ENCODE results near the gene SRGAP3.

SRGAP3 gene

DNA sequence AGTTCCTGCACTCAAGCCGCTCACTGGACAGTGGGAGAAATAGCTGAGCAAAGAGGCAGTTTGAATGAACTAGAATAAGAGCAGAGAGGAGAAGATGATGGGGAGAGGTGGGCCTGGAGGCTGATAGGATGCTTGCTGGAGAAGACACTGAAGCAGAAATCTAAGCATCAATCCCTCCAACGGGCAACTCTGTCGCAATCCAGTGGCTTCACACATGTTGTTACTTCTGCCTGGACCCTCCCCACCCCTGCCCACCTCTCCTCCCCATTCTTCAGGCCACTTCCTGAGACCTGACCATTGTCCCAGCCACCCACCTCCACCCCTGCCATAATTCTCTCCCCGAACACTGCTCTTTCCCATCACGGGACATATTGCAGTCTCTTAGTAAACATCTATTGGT, 76.0 kb downstream of the SRGAP3 start:
- no peak for DNase-seq (ENCODE audit: low spot score)

DNA sequence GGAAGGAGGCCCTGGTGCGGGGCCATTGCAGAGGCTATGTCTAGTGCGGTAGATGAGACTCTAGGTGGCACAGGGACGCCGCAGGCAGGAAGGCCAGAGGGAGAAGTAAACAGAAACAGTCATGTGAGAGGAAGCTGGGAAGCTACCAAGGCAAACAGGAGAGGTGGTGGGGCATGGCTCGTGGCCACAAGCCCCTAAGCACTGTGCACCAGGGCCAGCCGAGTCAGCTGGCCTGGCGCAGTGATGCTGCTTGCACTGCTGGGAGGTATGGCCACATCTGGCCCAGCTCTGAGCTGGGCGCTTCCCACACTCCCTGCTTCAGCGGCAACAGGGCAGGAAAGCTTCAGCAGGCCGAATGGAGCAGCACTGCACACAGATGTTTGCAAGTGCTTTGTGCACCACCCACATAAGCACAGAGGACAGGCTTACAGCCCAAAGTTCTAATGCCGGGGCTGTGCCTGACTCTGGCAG, 76.6 kb downstream of the SRGAP3 start:
- DNase-seq (ENCODE audit: low spot score) = no peak

DNA sequence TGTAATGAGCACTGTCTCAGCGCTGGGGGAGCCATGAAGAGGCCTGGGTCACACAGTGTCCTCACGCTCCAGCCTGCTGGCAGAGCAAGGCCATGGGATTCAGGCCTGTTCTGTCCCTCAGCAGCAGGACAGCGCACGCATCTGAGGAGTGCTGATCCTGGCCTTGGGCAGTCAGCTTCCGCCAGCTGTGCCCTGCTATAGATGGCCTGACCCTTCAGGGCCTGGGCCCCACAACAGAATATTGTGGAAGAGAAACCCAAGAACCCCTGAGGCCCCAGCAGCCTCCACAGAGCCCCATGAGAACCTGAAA, 78.6 kb downstream of the SRGAP3 start:
- no peak for DNase-seq (ENCODE audit: low spot score)

DNA sequence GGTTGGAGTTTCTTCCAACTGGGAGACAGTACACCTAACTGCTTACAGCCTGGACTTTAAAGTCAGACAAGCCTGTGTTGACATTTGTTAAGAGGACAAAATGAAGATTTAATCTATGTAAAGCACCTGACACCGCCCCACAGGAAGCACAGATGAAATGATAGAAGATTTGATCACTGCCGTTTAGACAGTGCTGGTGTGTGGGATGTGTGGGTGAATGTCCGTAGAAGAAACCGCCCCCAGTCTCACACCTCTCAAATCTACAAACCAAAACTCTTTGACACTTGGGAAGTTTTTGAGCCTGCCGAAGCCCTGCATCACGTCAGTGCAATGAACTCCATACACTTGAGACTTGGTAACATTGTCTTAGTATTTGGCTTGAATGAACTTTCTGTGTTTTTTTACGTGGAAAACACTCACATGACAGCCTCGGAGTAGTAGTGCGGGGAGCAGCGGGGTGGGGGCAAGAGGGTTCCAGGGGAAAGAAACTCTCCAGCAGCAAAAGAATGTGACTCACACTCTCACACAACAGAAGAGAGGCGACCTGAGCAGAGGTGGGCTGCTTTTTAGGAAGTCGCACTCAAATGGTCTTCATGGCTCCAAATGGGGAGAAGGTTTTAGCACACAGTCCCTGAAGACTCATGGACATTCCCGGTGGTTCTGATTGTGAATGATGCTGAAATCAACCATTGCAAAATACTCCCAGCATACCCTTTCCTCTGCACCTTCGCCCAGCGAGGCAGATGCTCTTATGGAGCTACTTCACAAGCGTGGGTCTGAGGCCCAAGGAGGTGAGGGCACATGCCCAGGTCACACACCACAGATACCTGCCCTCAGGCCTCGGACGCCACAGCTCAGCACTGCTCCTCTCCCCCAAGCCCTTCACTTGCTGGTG, 79.2 kb downstream of the SRGAP3 start:
- DNase-seq (ENCODE audit: low spot score) = no peak

DNA sequence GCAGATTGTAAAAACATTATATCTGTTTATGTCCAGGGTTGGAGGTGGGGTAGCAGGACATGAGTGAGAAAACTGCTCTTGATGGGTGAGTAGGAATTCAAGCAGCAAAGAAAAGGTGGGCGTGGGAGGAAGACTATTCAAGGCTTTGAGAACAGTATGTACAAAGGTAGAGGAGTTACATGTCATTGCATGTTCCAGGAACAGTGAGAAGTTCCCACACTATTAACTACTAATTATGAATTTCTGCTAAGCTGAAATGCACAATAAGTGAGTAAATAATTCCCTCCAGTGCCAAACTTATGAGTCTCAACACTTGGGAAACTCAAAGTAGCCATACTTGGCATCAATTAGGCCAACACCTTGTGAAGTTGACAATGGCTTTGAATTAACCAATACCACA, 80.1 kb downstream of the SRGAP3 start:
- no peak for DNase-seq (ENCODE audit: low spot score)

DNA sequence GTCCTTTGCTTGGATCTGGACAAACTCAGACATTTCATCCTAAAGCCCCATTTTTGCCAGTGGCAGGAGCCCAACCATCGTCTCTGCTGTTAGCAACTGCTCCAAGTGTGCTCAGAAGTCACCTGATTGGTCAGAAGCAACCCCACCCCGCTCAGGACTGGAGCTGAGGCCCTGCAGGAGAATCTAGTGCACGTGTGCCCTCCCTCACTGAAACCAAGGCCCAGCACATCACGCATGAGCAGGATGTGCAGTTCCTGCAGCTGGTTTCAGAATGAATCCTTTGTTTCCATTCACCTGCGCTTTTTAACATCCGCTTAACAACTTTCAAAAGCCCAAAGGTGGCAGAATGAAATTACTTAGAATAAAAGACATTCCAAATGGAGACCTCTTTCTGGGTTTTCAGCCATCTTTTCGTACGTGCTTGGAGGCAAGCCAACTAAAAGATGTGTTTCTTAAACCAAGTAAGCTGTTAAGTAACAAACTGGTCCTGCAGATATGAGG, 81.2 kb downstream of the SRGAP3 start:
- no peak for DNase-seq (ENCODE audit: low spot score)

DNA sequence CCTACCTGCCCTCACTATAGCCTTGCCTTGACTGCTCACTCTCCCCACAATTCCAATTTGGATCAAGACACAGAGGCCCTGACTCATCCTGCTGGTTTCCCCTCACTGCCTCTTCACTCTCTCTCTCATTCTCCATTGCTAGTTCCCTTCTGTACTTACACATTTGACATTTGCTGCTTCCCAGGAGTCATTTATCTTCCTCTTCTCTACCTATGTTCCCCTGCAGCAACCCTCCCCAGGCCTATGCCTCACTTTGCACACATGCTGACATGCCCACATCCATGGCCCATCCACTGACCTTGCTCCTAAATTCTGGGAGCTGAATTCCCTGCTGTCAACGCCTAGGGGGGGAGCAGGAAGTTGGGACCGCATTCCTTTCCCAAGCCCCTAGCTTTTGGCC, 82.2 kb downstream of the SRGAP3 start:
- DNase-seq (ENCODE audit: low spot score) = no peak

DNA sequence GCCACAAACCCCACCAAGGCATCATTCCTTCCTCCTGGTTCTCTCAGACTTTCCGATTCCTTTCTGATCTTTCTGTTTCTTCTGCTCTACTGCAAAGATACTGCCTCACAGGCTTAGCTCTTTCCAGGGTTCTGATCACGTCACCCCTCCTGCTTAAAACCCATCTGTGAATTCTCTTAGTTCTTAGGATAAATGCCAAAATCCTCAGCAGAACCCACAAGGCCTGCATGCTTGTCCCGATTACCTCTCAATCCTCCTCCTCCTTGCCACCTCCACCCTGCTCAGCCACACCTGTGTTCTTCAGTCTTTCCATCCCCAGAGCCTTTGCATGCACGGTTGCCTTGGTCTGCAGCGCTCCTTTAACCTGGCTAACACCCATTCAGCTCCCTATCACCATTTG, 84.0 kb downstream of the SRGAP3 start:
- DNase-seq (ENCODE audit: low spot score) = no peak

DNA sequence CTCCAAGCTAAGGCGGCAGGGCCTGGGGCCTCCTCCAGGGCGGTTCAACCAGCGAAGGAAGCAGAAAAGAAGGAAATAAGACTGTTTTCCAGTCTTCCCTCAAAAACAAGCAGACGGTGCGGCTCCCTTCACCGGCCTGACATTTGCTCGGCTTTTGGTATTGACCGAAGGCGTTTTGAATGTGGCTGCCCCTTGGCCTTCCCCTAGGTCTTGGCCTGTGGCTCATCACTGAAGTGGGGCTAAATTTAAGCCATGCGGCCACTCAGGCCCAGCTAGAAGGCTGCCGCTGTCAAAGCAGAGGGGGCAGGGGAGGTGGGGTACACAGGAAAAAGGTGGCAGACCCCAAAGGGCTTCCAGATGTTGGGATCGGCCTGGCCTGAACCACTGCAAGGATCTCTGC, 86.2 kb downstream of the SRGAP3 start:
- DNase-seq (ENCODE audit: low spot score) = no peak

DNA sequence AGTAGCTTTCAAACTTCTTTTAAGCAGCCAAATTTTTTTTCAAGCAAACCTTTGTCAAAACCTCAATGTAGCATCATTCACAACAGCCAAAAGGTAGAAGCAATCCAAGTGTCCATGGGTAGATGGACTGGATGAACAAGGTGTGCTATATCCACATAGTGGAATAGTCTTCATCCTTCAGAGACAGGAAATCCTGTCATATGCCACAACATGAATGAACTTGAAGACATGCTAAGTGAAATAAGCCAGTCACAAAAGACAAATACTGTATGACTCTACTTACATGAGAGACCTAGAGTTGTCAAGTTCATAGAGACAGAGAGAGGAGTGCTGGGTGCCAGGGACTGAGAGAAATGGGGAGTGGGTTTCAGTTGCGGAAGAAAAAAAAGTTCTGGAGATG, 87.6 kb downstream of the SRGAP3 start:
- no peak for DNase-seq (ENCODE audit: low spot score)

DNA sequence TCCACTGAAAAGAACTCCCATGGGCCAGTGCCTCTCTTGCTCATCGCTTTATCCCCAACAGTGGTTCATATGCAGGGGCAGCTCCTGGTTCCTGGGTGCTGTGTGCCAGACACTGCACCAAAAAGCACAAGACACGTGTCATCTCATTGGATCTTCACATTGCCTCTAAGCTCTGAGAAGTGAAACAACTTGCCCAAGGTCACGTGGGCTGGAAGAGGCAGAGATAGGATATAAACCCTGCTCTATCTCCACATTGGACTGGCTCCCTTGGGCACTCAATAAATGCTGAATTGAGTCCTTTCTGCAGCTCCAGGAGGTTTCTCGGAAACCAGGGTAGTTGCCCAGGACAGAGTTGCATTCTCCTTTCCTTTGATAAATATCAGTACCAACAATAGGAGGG, 88.1 kb downstream of the SRGAP3 start:
- DNase-seq (ENCODE audit: low spot score) = no peak

DNA sequence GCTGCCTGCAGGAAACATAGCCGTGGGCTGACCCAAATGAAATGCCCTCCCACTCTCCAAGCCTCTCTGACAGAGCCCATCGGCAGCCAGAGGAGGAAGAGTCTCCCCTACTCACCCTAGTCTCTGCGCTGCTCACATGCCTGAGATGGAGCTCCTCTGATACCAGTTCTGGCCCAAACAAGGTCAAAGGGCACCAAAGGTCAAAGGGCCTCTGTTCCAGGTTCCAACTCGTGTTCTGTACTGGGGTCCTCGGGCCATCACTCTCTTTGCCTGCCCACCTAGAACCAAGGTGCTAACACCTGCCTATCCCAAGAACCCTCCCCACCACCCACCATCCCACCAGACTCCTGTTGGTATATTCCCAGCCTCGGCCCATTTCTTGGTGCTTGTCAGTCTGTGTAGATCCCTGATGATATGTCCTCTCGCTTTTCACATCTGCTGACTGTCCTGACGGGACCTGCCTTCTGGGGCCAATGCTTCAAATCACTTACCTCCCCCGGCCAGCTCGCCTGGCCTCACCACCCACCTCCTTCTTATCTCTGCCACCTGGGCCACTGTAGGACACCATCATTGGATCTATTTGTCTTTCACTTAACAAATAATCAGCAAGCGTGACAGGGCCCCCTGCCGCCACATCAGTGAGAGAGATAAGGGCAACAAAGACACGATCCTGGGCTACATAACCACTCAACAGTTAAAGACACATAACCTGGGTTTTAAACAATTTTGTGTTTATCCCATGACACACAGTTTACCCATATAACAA, 90.4 kb downstream of the SRGAP3 start:
- no peak for DNase-seq (ENCODE audit: low spot score)

DNA sequence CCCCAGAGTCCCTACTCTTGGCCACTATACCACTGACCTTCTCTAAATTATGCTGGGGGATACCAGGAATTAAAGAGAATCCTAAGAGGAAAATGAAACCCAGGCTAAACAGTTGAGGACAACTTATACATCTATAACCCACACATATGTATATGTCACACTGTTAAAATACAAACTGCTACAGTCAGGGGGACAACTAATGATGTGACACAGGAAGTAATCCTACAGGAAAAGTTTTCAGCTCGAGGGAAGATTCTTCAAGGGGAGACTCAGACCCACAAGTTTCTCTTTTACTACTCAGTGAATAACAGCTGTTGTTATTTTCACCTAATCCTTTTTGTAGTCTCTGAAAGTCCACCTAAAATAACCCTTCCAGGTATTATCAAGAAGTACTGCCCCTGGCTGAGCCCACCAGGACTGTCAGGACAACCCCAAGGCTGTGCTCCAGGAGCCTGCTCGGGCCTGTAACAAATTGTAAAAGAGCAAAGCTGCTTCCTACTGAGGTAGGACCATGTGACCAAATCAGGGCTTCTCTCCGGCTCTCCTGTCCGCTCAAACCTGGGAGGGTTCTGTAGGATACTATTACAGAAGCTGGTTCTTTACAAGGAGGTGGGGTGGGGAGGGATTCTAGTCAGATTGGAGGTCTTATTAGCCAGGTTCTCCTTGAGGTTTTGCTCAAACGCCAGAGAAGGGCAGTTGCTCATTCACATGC, 91.6 kb downstream of the SRGAP3 start:
- DNase-seq (ENCODE audit: low spot score) = no peak

DNA sequence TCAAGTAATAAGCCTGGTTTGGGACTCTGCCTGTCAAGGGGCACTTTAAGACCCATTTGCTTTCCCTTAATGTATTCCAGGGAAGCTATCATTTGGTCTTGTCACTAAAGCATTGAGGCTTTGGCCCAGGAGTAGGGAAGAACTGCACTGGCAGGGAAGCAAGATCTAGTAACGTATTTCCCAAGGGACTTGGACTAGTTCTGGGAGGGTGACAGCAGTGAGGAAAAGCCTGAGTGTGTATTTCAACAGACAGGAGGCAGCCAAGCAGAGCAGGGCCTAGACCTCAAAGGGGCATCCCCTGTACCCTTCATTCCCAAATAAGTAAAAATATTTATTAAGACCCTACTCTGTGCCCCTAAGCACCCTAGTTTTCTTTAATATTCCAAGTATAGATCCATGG, 92.8 kb downstream of the SRGAP3 start:
- no peak for DNase-seq (ENCODE audit: low spot score)

DNA sequence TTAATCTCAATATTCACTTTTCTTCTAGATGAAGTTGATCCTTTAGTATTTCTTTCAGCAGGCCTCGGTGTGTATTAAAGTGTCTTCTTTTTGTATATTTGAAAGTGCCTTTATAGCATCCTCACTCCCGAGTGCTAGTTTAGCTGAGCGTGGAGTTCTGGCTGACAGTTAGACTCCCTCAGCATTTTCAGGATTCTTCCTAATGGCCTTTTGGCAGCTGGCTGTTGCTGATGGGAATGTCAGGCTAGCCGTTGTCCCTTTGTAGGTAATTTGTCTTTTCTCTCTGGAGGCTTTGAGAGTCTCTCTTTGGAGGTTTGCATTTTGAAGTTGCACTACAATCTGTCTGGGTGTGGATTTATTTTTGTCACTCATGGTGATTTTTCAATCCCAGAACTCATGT, 94.4 kb downstream of the SRGAP3 start:
- no peak for DNase-seq (ENCODE audit: low spot score)

DNA sequence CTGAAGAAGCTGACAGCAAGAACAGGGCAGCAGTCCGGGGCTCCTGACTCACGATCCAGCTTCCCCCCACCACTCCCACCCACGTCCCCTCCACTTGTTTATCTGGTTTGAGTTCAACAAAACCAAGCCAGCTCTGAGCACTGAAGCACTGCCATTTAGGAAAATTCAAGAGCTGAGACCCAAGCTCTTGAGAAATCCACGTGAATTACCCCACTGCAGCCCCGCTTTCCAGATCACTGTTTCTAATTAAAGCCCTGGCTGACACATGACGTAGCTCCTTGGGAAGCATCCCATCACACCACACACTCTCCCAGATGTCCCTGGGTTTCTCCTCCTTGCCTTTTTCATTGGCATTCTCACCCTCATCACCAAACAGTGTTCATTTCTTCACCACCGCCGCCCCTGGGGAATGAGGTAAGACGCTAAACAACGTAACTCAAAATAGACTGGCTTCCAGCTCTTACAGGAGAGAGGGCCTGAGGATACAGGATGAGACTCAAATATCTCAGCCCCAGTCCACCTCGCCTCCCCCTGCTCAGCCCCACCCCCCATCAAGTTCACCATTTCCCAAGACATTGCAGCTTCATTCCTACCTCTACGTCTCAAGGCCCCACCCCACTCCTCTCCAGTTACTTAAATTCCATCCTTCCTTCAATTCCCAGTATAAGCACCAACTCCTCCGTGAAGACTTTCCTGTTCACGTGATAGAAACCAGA, 95.4 kb downstream of the SRGAP3 start:
- no peak for DNase-seq (ENCODE audit: low spot score)

DNA sequence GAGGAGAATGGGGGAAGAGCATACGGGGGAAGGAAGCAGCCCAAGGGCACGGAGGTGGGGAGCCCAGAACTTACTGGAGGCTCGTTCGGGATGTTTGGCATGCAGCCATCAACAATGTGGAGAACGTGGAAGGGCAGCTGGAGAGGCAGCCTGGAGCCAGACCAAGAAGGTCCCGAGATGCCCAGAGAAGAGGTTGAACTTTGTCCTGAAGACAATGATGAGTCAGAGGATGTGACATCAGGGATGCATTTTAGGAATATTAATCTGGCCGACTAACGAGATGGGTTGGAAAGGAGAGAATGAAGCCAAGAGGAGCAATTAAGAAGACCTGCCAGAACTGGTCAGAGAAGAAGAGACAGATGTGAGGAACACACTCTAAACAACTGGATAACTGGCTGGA, 98.2 kb downstream of the SRGAP3 start:
- no peak for DNase-seq (ENCODE audit: low spot score)

DNA sequence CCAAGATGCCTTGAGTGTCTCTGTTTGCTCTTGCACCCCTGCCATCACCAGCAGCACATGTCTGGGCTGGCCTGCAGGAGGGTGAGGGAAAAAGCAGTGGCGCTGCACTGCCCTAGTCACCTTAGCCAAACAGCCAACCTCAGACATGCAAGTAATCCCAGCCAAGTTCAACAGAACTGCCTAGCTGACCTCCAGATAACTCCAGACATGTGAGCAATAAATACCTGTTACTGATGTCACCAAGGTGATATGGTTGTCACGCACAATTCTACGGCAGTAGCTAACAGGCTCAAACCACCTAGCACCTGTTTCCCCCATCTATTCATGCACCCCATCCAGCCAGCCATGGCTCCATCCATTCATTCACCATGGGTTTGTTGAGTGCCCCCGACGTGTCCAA, 99.9 kb downstream of the SRGAP3 start:
- no peak for DNase-seq (ENCODE audit: low spot score)

DNA sequence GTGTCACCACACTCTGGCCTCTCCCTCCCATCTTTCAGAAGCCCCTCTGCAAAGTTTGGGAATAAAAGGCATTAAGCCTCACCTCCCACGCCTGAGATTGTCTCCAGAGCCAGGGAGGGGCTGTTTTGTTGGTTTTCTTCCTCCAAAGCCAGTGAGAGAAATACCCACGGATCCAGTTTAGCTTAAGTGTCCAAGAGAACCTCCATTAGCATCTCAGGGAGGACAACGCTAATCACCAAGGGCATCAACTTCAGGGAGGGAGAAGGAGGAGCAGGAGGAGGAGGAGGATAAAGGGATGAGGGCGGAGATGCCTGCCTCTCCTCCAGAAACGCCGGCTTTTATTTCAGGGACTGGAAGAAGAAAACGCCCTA, 101.6 kb downstream of the SRGAP3 start:
- no peak for DNase-seq (ENCODE audit: low spot score)

DNA sequence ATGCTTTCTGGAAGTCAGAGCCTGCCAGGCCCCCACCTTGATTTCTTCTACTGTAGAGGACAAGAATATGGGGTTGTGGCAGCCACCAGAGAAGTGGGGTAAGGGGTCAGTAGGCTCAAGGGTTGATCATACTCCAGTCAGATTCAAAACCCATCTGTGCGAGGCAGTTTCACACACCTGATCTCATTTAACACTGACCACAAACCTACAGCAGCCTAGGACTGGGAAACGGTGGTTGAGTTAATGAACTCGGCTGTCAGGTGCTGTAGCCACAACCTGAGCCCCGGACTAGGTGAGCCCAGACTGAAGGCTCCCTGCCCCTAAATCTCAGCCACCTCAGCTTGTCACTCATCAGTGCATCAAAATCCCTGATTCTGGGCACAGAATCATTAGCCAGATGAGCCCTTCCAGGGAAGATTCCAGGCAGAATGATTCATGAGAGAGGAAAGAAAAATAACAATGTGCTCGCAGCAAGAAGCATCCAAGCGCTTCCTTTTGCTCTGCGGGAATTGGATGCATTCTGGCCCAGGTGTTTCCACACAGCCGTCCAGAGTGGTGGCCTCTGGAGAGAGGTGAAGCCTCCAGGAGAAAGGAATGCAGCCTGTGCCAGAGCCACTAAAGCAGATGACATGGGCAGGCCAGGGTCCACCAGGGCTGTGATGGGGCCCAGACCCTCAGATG, 102.1 kb downstream of the SRGAP3 start:
- no peak for DNase-seq (ENCODE audit: low spot score)

DNA sequence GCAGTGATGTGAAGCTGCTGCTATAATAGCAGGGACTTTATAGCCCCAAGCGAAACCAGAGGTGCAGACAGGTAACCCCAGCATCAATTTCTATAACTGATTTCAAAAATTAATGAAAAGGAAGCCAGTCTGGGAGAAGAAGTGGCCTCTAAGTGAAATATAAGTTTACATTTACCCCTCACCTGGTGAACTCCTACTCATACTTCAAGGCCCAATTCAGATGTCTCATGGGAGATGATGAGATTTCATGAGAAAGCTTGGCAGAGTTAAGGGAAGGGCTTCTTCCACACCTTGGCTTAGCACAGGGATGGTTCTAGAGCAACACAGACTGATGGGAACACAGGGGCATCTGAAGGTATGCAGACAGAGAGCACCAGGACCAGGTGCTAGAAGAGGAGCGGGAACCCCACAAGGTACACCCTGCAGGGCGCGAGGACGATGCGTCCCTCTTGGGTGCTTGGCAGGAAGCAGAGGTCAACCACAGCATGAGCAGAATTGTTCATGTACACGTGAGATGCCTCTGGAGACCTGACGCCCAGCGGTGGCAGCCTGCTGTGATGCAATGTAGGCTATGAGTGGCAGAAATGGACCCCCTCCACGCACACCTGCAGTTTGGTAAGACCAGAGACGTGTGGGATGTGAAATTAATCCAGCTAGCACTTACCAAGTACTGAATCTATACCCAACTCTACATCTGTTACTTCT, 102.9 kb downstream of the SRGAP3 start:
- DNase-seq (ENCODE audit: low spot score) = no peak

Data from D341Med (cell line).